Memory B cell (primary cell): Measurements from ENCODE around the gene GPS1.
A peak's percentile ranks its signal among the peaks of the same experiment; 100 is the strongest.

ENCODE experiments used
- ATAC-seq: fragments of 150-1000 bp; cut with Tn5 transposase; 2 replicates; pipeline ENCODE4 v1.10.0; 2021; ENCODE audit warnings: low read depth, mild to moderate bottlenecking, moderate library complexity
- DNase-seq, 2 donors: peaks; one replicate each; pipeline ENCODE4 v3.0.0; 2022; ENCODE audit warnings: low spot score in 2 of 2
- H3K27ac Mint-ChIP-seq: one replicate; pipeline ENCODE4 v1.8.0; 2022; ENCODE audit warnings: mild to moderate bottlenecking, moderate library complexity, mixed read lengths
- H3K27me3 Mint-ChIP-seq: one replicate; pipeline ENCODE4 v1.8.0; 2022; ENCODE audit warnings: mixed read lengths
- H3K36me3 Mint-ChIP-seq: one replicate; pipeline ENCODE4 v1.8.0; 2022; ENCODE audit warnings: mild to moderate bottlenecking, mixed read lengths
- H3K4me1 Mint-ChIP-seq: one replicate; pipeline ENCODE4 v1.8.0; 2022; ENCODE audit warnings: mixed read lengths
- H3K4me3 Mint-ChIP-seq: one replicate; pipeline ENCODE4 v1.8.0; 2022; ENCODE audit warnings: mild to moderate bottlenecking, moderate library complexity, mixed read lengths
- H3K9me3 Mint-ChIP-seq: one replicate; pipeline ENCODE4 v1.8.0; 2022; ENCODE audit warnings: mixed read lengths

The GPS1 gene

GRCh38 chr17:82092628-82092994, 40.9 kb downstream of the GPS1 start:
- peaks cover 11% of the 10 kb centered on the region for H3K36me3 Mint-ChIP-seq
- ATAC-seq (no peak), DNase-seq (no peak)
- no peaks in the 10 kb centered on the region for H3K27me3 Mint-ChIP-seq
- H3K9me3 Mint-ChIP-seq, result no peaks in the 10 kb centered on the region
- no peak overlapping the region for H3K4me3 Mint-ChIP-seq
- H3K27ac Mint-ChIP-seq, result no peak overlapping the region
- peaks cover 4% of the 10 kb centered on the region for H3K4me1 Mint-ChIP-seq

- Mint-ChIP-seq H3K9me3 (no peaks in the 10 kb centered on the region), H3K4me1 (peaks cover 4% of the 10 kb centered on the region), H3K27me3 (no peaks in the 10 kb centered on the region), H3K36me3 (peaks cover 9% of the 10 kb centered on the region), H3K4me3 (no peak overlapping the region), H3K27ac (no peak overlapping the region)
- no peak for ATAC-seq
- DNase-seq, result no peak
Measured at GRCh38 chr17:82092995-82093751, 41.5 kb downstream of the GPS1 start.

GRCh38 chr17:82094931-82095776, 43.5 kb downstream of the GPS1 start:
- DNase-seq, result no peak
- ATAC-seq, result no peak
- Mint-ChIP-seq H3K27ac (no peak overlapping the region), H3K4me1 (peaks cover 6% of the 10 kb centered on the region), H3K27me3 (no peaks in the 10 kb centered on the region), H3K4me3 (no peak overlapping the region), H3K9me3 (no peaks in the 10 kb centered on the region), H3K36me3 (peaks cover 7% of the 10 kb centered on the region)

- peaks cover 7% of the 10 kb centered on the region for H3K36me3 Mint-ChIP-seq
- peaks cover 6% of the 10 kb centered on the region for H3K4me1 Mint-ChIP-seq
- H3K9me3 Mint-ChIP-seq, result no peaks in the 10 kb centered on the region
- H3K4me3 Mint-ChIP-seq, result peak overlapping the region; percentile 17
- no peak for DNase-seq
- H3K27me3 Mint-ChIP-seq, result no peaks in the 10 kb centered on the region
- no peak for ATAC-seq
- no peak overlapping the region for H3K27ac Mint-ChIP-seq
Measured at GRCh38 chr17:82095777-82096708, 44.3 kb downstream of the GPS1 start.

- Mint-ChIP-seq H3K4me1 (peaks cover 6% of the 10 kb centered on the region), H3K27ac (no peak overlapping the region), H3K27me3 (no peaks in the 10 kb centered on the region), H3K36me3 (peaks cover 4% of the 10 kb centered on the region), H3K9me3 (no peaks in the 10 kb centered on the region), H3K4me3 (peak overlapping the region; percentile 62)
- ATAC-seq (no peak), DNase-seq (no peak)
Measured at GRCh38 chr17:82096709-82097183, 45.0 kb downstream of the GPS1 start.

- H3K9me3 Mint-ChIP-seq, result no peaks in the 10 kb centered on the region
- no peak for DNase-seq
- no peaks in the 10 kb centered on the region for H3K27me3 Mint-ChIP-seq
- peaks cover 4% of the 10 kb centered on the region for H3K36me3 Mint-ChIP-seq
- peaks cover 6% of the 10 kb centered on the region for H3K4me1 Mint-ChIP-seq
- no peak overlapping the region for H3K27ac Mint-ChIP-seq
- no peak for ATAC-seq
- H3K4me3 Mint-ChIP-seq, result peak overlapping the region; percentile 80
Measured at GRCh38 chr17:82097184-82097918, 45.7 kb downstream of the GPS1 start.

- peaks cover 4% of the 10 kb centered on the region for H3K36me3 Mint-ChIP-seq
- H3K4me3 Mint-ChIP-seq, result peak overlapping the region; percentile 80
- H3K4me1 Mint-ChIP-seq, result peaks cover 6% of the 10 kb centered on the region
- no peaks in the 10 kb centered on the region for H3K9me3 Mint-ChIP-seq
- DNase-seq (no peak), ATAC-seq (peak; percentile 0)
- no peak overlapping the region for H3K27ac Mint-ChIP-seq
- H3K27me3 Mint-ChIP-seq, result no peaks in the 10 kb centered on the region
Measured at GRCh38 chr17:82097919-82098168, 46.1 kb downstream of the GPS1 start.

- peaks cover under 1% of the 10 kb centered on the region for H3K36me3 Mint-ChIP-seq
- peaks cover 6% of the 10 kb centered on the region for H3K4me1 Mint-ChIP-seq
- DNase-seq (peak; percentile 90 to 92), ATAC-seq (peak; percentile 79)
- H3K27me3 Mint-ChIP-seq, result no peaks in the 10 kb centered on the region
- H3K9me3 Mint-ChIP-seq, result no peaks in the 10 kb centered on the region
- peak within 1 kb of the TSS; percentile 95 for H3K27ac Mint-ChIP-seq
- H3K4me3 Mint-ChIP-seq, result peak within 1 kb of the TSS; percentile 80
Measured at GRCh38 chr17:82098169-82098938, 46.7 kb downstream of the GPS1 start, which contains the start of gene FASN. FASN (minus strand) TSS chr17:82098236; CDS start chr17:82096445, 1,791 bp downstream.

GRCh38 chr17:82098939-82099763, 47.5 kb downstream of the GPS1 start:
- no peaks in the 10 kb centered on the region for H3K27me3 Mint-ChIP-seq
- peaks cover 6% of the 10 kb centered on the region for H3K4me1 Mint-ChIP-seq
- DNase-seq (peak in 1 of 2 donors; percentile 54), ATAC-seq (peak; percentile 2)
- H3K27ac Mint-ChIP-seq, result peak overlapping the region; percentile 95
- H3K4me3 Mint-ChIP-seq, result peak overlapping the region; percentile 87
- no peaks in the 10 kb centered on the region for H3K36me3 Mint-ChIP-seq
- no peaks in the 10 kb centered on the region for H3K9me3 Mint-ChIP-seq

- H3K27me3 Mint-ChIP-seq, result no peaks in the 10 kb centered on the region
- H3K36me3 Mint-ChIP-seq, result no peaks in the 10 kb centered on the region
- H3K4me3 Mint-ChIP-seq, result no peak overlapping the region
- DNase-seq (no peak), ATAC-seq (no peak)
- H3K9me3 Mint-ChIP-seq, result no peaks in the 10 kb centered on the region
- no peak overlapping the region for H3K27ac Mint-ChIP-seq
- H3K4me1 Mint-ChIP-seq, result peaks cover 6% of the 10 kb centered on the region
Measured at GRCh38 chr17:82100502-82101298, 49.0 kb downstream of the GPS1 start.

GRCh38 chr17:82101301-82101715, 49.6 kb downstream of the GPS1 start:
- DNase-seq (no peak), ATAC-seq (no peak)
- no peak overlapping the region for H3K27ac Mint-ChIP-seq
- H3K9me3 Mint-ChIP-seq, result no peaks in the 10 kb centered on the region
- H3K27me3 Mint-ChIP-seq, result no peaks in the 10 kb centered on the region
- H3K4me3 Mint-ChIP-seq, result no peak overlapping the region
- H3K4me1 Mint-ChIP-seq, result peaks cover 10% of the 10 kb centered on the region
- H3K36me3 Mint-ChIP-seq, result no peaks in the 10 kb centered on the region
